Vagina (tissue), 2 donors: ENCODE data around the gene DDIT4.

ENCODE experiments used
- POLR2A ChIP-seq, 2 donors: fragments of 450-650 bp; IDR thresholded peaks; one replicate each; pipeline ENCODE4 v1.6.1; 2017; ENCODE audit warnings: antibody characterized with exemption in 2 of 2, mild to moderate bottlenecking in 2 of 2, moderate library complexity in 2 of 2
- TF ChIP-seq, protein P1 (sequence below), 3 experiments: fragments of 450-650 bp in 2 of 3; fragments of 200-600 bp in 1 of 3; sonication (generic) in 1 of 3; IDR thresholded peaks; one replicate each; pipeline ENCODE4 v1.5.1; 2017 to 2019; ENCODE audit warnings: antibody characterized with exemption in 3 of 3, mild to moderate bottlenecking in 2 of 3, moderate library complexity in 2 of 3

DNA sequence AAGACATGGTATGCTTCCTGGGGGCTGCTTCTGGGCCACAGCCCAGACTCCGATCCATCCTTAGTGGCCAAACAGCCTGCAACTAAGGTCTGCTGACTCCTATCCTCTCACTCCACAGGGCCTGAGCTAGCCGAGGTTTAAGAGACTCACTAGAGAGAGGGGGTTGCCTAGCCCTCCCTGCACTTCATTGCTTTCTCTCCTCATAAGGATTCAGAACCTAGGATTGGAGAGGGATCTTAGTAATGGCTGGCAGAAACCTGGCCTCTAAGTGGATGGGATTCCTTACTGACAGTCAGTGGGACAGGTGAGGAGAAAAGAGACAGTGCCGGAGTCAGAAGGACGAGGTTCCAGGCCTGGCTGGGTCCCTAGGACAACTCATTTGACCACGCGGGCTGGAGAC is 8.2 kb upstream of the DDIT4 start:
- TF ChIP-seq, protein P1, sequence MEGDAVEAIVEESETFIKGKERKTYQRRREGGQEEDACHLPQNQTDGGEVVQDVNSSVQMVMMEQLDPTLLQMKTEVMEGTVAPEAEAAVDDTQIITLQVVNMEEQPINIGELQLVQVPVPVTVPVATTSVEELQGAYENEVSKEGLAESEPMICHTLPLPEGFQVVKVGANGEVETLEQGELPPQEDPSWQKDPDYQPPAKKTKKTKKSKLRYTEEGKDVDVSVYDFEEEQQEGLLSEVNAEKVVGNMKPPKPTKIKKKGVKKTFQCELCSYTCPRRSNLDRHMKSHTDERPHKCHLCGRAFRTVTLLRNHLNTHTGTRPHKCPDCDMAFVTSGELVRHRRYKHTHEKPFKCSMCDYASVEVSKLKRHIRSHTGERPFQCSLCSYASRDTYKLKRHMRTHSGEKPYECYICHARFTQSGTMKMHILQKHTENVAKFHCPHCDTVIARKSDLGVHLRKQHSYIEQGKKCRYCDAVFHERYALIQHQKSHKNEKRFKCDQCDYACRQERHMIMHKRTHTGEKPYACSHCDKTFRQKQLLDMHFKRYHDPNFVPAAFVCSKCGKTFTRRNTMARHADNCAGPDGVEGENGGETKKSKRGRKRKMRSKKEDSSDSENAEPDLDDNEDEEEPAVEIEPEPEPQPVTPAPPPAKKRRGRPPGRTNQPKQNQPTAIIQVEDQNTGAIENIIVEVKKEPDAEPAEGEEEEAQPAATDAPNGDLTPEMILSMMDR (IDR thresholded peaks at IDR 0.05), result no peak
- no peak for TF ChIP-seq POLR2A (IDR thresholded peaks at IDR 0.05)
